ENCODE measurements around the gene RIPK1. TPM values are rescaled to one million over a fixed set of nuclear protein-coding genes. Genes with fewer than 3 reads are reported as not detected.

The RIPK1 gene
- total and polyA plus RNA-seq, 9 of the 15 experiments (the other 6 are each of a cell fraction or from before 2014, with no cell fraction given), result 3.8 to 24.9 (median 17.7) TPM

GRCh38 chr6:3023663-3024483, 44.4 kb upstream of the RIPK1 start (continued):
- TF ChIP-seq RCOR1 (IDR thresholded peaks at IDR 0.05; ENCODE audit: borderline replicate concordance in 1 of 2, low read depth in 2 of 2, low read length in 2 of 2), result peak; percentile 64 to 95; a peak in 3 of 4 replicates
- peak; percentile 81 for TF ChIP-seq ARID4B (CRISPR knock-in tag; IDR thresholded peaks at IDR 0.05)
- peak; percentile 83 for TF ChIP-seq MAFF (IDR thresholded peaks at IDR 0.05; ENCODE audit: low read length)
- TF ChIP-seq ZNF512 (tag; IDR thresholded peaks at IDR 0.05), result no peak
- TF ChIP-seq NRF1 (conservative IDR thresholded peaks at IDR 0.05 in 1 of 2, IDR thresholded peaks at IDR 0.05 in 1 of 2), result peak; percentile 49 to 57; a peak in 3 of 4 replicates
- peak; percentile 96 for TF ChIP-seq EP400 (IDR thresholded peaks at IDR 0.05)
- TF ChIP-seq EP300 (IDR thresholded peaks at IDR 0.05; ENCODE audit: low read length), result peak; percentile 96
- TF ChIP-seq HMG20B (CRISPR knock-in tag; IDR thresholded peaks at IDR 0.05), result no peak
- TF ChIP-seq HOMEZ (CRISPR knock-in tag; IDR thresholded peaks at IDR 0.05), result 0 out of 2 replicates have a peak, but pooled peaks have one; percentile 37
- TF ChIP-seq TAF1 (IDR thresholded peaks at IDR 0.05; ENCODE audit: control insufficient read depth, extremely low read depth, insufficient read depth, low read length, severe bottlenecking), result peak; percentile 95
- 0 out of 2 replicates have a peak, but pooled peaks have one; percentile 24 for TF ChIP-seq THRAP3 (IDR thresholded peaks at IDR 0.05; ENCODE audit: borderline replicate concordance)
- peak; percentile 41; the same call in 1 of the 2 replicates for TF ChIP-seq STAT5A (IDR thresholded peaks at IDR 0.05; ENCODE audit: borderline replicate concordance, low read length)
- peak; percentile 93 to 97 for TF ChIP-seq MNT (conservative IDR thresholded peaks at IDR 0.05)
- TF ChIP-seq MAFG (tag; conservative IDR thresholded peaks at IDR 0.05), result peak; percentile 95
- no peak for TF ChIP-seq POLR3A (IDR thresholded peaks at IDR 0.05; ENCODE audit: borderline replicate concordance, extremely low read depth, insufficient read depth, insufficient read length)
- TF ChIP-seq NR2C1 (IDR thresholded peaks at IDR 0.05), result no peak
- peak; percentile 5; the same call in 1 of the 2 replicates for TF ChIP-seq NR2C1 (tag; IDR thresholded peaks at IDR 0.05)
